GM18951 (cell line): ENCODE results near the gene CALCR.
"Not testable (repeated sequence)": the region's sequence is repeated elsewhere in the genome, so short reads cannot be mapped to it uniquely, and the experiment has no call there.

Source experiments
- POLR2A ChIP-seq: IDR thresholded peaks from 4 replicates; pipeline ENCODE4 v1.6.1; 2011; ENCODE audit warnings: mild to moderate bottlenecking; ENCODE audit not compliant: insufficient read length, insufficient read depth; ENCODE audit errors: extremely low read depth
- in situ Hi-C: fragments of 300-500 bp; cut with MboI; formaldehyde crosslinking; loops from one replicate; pipeline ENCODE4 v1.12.0; 2022; ENCODE audit warnings: low sequenced_read_pairs, mixed read lengths, inconsistent platforms; ENCODE audit not compliant: unreplicated experiment

The CALCR gene

DNA sequence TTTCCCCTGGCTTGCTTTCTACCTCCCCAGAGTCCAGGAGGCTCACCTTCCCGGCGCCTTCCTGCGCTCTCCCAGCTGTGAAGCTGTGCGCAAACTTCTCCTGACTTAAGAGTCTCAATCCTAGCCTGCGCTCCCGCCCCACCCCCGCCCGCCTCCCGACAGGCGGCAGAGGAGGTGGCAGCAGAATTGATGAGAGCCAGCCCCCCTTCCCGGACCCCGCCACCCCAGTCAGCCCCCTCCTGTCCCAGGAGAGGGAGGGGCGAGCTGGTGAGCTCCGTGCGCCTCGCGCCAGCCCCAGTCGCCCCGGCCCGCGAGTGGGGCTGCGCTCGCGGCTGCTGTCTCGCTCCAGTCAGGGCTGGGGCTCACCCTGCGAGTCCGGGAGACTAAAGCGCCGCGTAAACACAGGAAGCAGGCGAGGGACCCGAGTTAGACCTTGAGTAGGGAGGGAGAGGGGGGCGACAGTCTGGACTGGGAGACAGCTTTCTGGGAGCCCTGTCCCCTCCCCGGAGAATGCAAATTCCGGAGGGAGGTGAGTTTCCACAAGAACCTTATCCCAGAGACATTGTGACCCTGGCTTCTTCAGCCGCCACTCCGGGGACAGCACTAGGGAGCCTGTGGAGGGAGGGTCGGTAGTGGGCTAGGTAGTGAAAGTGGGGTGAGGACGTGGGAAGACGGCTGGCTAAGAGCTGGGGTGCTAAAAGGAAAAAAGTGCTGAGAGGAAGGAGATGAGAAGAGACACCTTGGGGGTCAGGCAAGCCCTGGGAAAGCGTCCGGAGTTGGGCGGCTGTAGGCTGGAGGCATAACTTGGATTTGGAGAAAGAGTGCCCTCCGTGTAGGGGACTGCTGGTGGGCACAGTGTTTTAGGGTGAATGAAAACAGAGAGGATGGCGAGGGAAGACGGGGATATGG lies at the start of gene CALCR:
TSS of gene CALCR (minus strand) at position 79 of the 909 bp plus-strand sequence. CDS start 87,743 bp downstream, outside the sequence.
- in situ Hi-C loops, result no loop called here
- TF ChIP-seq POLR2A, result no peak

DNA sequence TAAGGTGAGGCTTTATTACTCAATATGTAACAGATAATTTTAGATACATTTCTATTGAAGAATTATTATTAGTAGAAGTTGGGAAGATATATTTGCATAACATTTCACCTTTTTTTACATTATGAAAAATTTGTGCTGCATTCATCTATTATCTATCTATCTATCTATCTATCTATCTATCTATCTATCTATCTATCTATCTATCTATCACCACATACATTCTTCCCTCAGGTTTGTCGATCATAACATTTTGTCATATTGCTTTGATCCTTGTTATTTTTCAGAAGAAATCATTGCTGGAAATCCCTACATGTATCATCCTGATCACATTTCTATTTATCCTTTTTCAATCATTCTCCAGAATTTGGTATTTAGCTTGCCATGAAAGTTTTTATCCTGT lies 49.3 kb upstream of the CALCR start:
- in situ Hi-C loops, result no loop called here
- TF ChIP-seq POLR2A, result no peak

DNA sequence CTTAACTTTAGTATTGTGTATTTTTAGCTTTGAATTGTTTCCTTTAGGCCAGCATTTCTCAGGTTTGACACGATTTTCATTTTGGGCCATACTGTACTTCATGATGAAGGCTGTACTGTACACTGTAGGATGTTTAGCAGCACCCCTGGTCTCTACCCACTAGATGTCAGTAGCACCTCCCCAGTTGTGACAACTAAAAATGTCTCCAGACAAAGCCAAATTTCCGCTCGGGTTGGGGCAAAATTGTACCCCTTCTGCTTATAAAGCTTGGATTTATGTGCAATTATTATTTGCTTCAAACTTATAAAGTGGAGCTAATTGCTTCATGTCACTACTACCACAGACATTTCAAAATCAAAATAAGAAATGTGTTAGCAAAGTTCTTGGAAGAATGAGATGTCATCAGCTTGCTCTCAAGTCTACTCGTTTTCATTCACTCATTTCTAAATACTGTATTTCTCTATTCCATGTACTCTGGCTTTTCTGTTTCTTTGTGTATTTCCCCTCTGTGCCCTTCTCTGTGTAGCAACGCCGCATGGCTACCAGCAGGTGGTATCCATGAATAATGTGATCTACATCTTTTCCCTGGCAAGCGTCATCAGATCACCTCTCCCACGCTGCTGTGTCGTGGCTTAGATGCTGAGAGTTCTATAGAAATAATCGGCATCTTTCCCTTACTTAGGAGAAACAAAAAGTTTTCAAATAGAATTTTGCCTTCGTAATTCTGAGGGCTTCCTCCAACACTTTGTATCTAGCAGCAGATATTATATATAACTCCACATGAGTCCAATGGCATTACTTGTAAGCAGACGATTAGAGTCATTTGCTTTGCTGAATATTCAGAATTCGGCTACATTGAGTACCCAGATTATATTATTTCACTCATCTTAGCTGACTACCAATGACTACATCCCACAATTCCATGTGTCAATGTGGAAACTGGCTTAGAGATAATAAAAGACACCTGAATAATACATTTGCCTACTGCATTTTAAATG lies 47.8 kb upstream of the CALCR start:
- no peak for TF ChIP-seq POLR2A
- in situ Hi-C loops, result no loop called here

DNA sequence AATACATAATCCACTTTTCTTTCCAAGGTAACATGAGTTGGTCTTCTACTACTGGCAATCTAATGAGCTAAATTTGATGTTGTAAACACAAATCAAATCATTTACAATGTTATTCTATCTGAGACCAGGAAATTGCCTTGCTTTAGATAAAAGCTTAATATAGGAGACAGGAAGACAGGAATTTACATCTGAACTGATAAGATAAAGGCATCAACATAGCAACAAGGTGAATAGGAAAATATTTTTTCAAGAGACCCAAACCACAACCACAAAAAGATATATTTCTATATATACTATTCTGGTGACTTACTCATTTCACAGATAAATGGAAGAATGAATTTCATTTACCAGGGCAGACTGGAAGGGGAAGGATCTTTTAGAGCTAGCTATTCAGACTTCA lies 46.3 kb upstream of the CALCR start:
- in situ Hi-C loops, result no loop called here
- no peak for TF ChIP-seq POLR2A

DNA sequence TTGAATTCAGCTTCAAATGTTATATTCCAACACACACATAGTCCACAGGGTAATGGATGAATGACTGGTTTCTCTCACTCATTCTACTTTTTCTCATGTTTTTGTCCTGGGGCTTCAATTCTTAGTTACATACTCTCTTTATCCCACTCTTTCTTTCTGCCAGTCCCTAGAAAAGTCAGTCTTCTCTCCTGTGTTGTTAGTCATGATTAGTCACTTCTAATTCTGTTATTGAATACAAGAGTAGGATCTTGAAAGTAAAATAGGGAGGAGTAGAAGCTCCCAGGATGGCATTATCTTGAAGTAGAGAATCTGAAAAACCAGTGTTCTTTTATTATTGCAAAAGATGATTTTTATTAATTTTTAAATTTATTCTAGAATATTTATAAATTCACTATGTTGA lies 45.5 kb upstream of the CALCR start:
- TF ChIP-seq POLR2A, result no peak
- in situ Hi-C loops, result no loop called here

DNA sequence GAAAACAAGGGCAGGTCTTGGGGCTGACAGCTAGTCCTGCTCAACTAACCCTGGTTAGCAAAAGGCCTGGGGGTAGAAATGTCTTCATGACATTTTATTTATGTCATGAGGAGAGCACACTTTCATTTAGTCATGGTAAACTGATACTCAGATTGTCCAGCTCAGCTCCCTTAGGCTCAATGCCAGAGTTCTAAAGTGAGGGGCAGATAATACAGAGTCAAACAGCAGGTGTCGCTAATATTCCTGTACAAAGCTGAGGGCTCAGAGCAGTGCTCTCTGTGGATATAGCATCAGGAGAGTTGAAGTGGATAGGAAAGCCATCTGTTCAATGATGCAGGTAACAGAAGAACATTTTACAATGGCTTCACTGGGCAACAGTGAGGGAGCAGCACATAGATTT lies 26.8 kb upstream of the CALCR start:
- in situ Hi-C loops, result no loop called here
- no peak for TF ChIP-seq POLR2A

DNA sequence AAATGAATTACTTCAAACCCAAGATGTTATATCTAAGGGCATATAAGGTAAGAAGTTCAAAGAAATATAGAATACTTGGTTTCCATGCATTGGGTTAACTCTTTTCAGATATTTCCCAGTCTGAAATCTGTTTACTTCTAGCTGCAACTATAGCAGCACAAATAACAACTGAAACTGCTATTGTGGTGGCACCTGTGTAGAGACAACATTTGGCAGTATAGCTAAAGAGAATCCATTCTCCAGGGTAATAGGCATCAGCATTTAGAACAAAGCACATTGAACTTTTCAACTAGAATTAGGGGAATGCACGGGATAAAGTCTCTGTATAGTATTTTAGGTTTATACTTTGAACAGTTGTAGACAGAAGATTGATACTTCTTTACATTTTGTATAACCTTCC lies 19.7 kb upstream of the CALCR start:
- no peak for TF ChIP-seq POLR2A
- in situ Hi-C loops, result no loop called here

DNA sequence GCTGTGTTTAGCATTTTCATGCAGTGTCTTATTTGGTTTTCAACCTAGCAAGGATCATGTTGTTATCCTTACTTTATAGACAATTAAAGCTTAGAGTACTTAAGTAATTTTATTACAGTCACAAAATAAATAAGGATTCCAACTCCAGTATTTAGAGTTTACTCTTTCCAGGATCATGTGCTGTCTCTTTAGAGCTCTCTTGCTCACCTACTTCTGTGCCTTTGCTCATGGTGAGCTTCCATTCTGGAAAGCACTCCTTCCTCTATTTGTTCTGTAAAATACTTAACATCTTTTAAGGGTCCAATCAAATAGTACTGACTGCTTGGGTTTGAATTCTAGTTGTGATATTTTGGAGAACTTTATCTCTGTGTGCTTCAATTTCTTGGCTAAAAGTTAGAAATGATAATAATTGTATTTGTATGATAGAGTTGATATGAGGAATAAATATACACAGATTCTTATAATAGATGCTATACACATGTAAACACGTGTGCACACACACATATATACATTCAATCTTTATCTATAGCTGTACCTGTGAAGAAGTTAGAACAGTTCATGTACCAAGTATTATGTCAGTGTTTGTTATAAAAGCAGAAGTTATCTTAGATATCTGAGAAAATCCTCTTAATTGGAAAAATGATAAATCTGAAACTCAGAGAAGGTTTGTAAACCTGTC lies 18.2 kb upstream of the CALCR start:
- in situ Hi-C loops, result no loop called here

DNA sequence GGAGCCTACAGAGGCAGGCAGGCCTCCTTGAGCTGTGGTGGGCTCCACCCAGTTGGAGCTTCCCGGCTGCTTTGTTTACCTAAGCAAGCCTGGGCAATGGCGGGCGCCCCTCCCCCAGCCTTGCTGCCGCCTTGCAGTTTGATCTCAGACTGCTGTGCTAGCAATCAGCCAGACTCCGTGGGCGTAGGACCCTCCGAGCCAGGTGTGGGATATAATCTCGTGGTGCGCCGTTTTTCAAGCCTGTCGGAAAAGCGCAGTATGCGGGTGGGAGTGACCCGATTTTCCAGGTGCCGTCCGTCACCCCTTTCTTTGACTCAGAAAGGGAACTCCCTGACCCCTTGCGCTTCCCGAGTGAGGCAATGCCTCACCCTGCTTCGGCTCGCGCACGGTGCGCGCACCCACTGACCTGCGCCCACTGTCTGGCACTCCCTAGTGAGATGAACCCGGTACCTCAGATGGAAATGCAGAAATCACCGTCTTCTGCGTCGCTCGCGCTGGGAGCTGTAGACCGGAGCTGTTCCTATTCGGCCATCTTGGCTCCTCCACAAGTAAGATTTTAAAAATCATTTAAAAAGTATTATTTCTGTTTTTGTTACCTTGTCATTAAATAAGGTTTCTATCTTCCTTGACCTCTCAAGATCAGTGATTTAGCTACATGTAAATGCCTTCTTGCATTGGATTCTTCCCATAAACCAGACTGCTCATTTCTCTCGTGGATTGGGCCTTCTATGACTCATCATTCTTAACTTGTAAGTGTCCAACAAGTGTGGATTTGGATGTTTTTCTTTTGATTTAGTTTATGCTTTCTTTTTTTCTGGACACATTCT lies 16.9 kb upstream of the CALCR start:
- in situ Hi-C loops, result not testable (repeated sequence)

More for the DNA sequence above, 18.2 kb upstream of the CALCR start:
- no peak for TF ChIP-seq POLR2A

DNA sequence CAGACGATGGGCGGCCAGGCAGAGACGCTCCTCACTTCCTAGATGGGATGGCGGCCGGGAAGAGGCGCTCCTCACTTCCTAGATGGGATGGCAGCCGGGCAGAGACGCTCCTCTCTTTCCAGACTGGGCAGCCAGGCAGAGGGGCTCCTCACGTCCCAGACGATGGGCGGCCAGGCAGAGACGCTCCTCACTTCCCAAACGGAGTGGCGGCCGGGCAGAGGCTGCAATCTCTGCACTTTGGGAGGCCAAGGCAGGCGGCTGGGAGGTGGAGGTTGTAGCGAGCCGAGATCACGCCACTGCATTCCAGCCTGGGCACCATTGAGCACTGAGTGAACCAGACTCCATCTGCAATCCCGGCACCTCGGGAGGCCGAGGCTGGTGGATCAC lies 11.9 kb upstream of the CALCR start:
- in situ Hi-C loops, result not testable (repeated sequence)

DNA sequence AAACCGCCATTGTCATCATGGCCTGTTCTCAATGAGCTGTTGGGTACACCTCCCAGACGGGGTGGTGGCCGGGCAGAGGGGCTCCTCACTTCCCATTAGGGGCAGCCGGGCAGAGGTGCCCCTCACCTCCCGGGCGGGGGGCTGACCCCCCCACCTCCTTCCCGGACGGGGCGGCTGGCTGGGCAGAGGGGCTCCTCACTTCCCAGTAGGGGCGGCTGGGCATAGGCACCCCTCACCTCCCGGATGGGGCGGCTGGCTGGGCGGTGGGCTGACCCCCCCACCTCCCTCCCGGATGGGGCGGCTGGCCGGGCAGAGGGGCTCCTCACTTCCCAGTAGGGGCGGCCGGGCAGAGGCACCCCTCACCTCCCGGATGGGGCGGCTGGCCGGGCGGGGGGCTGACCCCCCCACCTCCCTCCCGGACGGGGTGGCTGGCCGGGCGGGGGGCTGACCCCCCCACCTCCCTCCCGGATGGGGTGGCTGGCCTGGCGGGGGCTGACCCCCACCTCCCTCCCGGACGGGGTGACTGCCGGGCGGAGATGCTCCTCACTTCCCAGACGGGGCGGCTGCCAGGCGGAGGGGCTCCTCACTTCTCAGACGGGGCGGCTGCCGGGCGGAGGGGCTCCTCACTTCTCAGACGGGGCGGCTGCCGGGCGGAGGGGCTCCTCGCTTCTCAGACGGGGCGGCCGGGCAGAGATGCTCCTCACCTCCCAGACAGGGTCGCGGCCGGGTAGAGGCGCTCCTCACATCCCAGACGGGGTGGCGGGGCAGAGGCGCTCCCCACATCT lies 11.4 kb upstream of the CALCR start:
- in situ Hi-C loops, result not testable (repeated sequence)

DNA sequence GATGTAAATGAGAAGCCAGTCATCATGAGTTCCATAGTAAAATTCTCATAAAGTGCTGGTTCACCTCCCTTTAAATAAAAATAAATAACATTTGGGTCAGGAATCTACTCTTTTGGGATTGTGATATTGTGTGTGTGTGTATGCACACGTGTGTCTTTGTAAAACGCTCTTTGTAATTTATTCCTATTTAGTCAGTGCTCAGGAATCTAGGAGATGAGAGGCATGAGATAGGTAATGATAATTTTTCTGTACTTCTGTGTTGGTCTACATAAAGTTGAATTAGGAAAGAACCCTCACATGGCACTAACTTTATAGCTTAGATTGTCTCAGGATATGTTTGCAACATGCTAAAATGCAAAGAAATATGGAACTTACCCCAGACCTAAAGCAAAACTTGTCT lies 4.9 kb upstream of the CALCR start:
- no peak for TF ChIP-seq POLR2A
- in situ Hi-C loops, result no loop called here

DNA sequence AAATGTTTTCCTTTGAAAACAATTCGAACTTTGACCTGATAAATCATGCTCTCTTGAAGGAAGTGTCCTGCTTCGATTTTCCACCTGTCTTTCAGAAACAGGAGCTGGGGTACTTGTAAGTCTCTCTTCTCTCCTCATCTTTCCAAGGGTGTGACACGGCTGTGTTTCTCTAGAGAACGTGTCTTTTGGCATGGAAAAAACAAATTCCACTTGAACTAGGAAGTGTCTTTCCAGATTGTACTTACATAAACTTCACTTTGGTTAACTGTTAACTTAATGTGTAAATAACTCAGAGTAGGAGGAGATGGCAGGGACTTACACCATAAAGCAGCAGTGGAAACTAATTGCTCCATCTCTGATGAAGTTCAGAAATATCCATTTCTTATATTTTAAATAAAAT lies 4.2 kb upstream of the CALCR start:
- TF ChIP-seq POLR2A, result no peak
- in situ Hi-C loops, result no loop called here
